Cardiac septum (tissue), 1 donor: ENCODE measurements around the gene SCYL1. TPM values are rescaled to one million over a fixed set of nuclear protein-coding genes. Genes with fewer than 3 reads are reported as not detected.
A peak's percentile ranks its signal among the peaks of the same experiment; 100 is the strongest.

Experiments
- DNase-seq: peaks from one replicate; pipeline ENCODE4 v3.0.0-alpha.2; 2020; ENCODE audit warnings: low spot score
- intact Hi-C: fragments of 100-400 bp; cut with DNase I; formaldehyde crosslinking; loops from one replicate; pipeline ENCODE4 v1.14.0; 2022
- total RNA-seq: library from RNA; stranded (reverse); fragmentation: NEBNext Ultra II Directional; extraction: Animal tissue kit (Norgen Biotek cat#: 25700); gene quantifications from one replicate; pipeline ENCODE4 v1.2.1, GENCODE V29; 2021
- donor health status: DM: no; HTN: no; CAD: no.

Gene SCYL1
- total RNA-seq, 1 donor from 2014 or later, result 60.2 TPM

DNA sequence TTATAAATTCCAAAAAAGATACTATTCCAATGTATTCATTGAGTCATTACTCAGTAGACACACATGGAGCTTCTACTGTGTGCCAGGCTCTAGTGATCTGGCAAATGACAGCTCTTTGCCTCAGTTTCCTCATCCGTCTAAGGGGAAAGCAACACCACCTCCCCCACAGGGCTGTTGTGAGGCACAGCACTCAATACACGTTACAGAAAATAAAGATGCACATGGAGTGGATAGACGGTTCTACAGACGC, 32.6 kb upstream of the SCYL1 start:
- intact Hi-C loops, result loop anchor here (2.0 kb wide), 1 partner anchor 16 kb away; no protein-coding TSS in a partner anchor

DNA sequence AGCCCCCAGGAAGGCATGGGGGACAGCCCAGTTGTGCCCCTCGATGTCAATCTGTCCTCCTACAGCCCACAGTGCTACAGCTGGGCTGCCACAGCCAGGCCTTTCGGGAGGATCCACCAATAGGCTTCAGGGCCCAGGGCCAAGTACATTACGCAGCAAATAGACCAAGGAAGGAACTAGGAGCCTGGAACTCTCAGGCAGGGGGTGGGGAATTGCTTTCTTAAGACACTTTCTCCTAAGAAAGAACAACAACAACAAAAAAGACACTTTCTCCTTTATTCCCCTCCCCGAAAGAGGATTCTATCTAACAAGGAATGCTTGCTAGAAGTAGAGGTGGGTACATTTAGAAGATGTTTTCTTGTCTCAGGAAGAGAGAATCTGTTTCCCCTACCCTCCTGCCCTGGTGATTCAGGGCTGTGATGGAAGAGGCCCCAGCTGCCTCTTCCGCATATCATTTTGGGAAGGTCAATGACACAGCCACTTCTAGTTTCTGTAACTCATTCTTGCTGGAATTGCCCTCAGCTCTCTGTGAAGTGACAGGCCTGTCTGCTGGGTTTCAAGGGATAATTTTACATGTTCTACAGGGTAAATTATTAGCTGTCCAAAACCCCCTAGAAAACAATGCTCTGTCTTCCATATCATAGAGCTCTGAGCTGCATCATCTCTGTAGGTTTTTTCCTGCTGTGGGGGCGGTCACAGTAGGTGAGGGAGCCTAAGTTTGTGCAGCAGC, 32.1 kb upstream of the SCYL1 start:
- DNase-seq, result peak; percentile 94
- intact Hi-C loops, result loop anchor here (2.0 kb wide), 1 partner anchor 16 kb away; no protein-coding TSS in a partner anchor

More for the DNA sequence above, 32.6 kb upstream of the SCYL1 start:
- DNase-seq, result no peak

DNA sequence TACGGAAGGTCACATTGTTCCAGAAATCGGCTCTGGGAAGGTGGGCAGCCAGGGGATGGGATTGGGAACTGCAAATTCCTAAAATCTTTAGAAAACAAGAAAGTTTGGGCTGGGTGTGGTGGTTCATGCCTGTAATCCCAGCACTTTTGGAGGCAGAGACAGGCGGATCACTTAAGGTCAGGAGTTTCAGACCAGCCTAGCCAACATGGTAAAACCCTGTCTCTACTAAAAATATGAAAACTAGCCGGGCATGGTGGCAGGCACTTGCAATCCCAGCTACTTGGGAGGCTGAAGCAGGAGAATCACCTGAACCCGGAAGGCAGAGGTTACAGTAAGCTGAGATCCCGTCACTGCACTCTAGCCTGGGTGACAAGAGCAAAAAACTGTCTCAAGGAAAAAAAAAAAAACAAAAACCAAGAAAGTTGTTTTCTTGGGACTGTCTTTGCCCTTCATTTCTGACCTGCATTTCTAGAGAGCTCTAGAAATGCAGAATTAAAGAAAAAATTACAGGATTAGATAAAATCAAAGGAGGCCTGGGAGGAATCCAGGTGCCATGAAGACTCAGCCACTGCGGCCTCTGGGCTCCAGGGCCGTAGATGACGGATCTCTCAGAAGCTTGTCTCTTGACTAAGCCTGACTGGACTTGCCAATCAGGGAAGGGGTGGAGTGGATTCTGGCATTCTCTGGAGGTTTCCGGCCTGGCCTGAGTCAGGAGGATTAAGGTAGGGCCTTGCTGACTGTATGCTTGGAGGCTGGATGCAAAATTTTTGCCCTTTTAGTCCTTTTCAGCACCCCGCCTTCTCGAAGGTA, 31.3 kb upstream of the SCYL1 start:
- intact Hi-C loops, result loop anchor here (2.0 kb wide), 1 partner anchor 17 kb away; no protein-coding TSS in a partner anchor
- peak; percentile 94 for DNase-seq

DNA sequence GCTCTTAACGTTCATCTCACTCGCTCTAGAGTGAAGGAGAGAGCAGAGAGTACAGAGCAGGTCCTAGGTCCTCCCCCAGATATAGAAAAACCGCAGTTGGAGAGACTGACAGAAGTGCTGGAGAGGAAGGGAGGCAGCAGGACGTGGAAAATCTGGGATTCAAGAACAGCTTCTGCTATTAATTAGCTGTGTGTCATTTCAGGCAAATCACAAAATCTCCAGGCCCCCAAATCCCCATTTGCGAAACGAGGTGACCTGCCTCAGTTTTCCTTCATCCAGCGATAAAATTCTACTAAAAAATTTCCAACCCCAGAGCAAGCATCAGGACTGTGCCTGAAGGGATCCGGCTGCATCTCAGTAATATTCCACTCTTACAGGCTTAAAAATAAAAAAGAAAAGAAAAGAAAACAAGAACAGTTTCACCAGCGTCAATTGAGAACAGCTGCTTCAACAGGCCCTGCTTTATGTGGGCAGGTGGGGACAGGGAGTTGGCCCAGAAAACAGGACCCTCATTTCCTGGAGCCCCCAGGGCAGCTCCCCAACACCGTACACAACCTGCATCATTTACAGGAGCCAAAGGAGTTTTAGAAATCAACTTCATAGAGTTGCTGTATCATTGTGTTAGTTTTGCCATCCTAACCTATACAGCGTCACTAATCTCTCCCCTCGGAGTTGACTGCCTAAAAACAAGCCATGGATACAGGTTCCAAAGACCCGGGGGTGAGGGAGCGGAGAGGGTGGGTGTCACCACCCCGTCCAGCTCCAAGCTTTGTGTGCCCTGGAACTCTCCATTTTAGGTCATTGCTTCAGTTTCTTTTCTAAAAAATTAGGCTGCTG, 28.4 kb upstream of the SCYL1 start:
- DNase-seq, result no peak
- intact Hi-C loops, result loop anchor here (1.0 kb wide), 2 partner anchors 24 to 74 kb away; partner anchors contain the start of gene NEAT1

DNA sequence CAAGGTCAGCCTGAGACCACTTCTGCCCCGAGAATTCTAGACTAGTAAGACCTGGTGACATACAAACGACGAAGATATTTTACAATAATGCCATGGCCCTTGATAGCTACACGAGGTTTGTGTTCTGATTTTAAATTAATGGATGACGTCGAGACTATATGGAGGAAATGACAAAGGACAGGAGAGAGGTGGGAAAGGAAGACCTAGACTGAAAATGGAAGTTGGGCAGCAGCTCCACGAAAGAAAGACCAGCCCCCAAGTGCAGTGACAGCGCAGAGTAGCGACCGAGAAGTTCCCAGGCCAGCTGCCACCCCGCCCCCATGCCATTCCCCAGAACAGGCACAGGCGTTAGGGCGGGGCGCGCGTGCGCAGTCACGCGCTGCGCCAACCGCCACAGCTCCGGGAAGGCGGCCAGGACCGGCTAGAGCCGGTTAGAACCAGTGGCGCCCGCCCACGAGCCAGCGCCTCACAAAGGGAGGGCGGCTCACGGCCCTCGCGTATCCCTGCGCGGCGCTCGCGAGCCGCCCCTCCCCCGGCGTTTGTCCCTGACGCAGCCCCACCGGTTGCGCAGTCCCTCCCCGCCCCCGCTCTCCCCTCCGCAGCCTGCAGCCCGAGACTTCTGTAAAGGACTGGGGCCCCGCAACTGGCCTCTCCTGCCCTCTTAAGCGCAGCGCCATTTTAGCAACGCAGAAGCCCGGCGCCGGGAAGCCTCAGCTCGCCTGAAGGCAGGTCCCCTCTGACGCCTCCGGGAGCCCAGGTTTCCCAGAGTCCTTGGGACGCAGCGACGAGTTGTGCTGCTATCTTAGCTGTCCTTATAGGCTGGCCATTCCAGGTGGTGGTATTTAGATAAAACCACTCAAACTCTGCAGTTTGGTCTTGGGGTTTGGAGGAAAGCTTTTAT, 27.5 kb upstream of the SCYL1 start:
- intact Hi-C loops, result loop anchor here (1.0 kb wide), 2 partner anchors 25 to 75 kb away; partner anchors contain the start of gene NEAT1
- DNase-seq, result peak; percentile 99

DNA sequence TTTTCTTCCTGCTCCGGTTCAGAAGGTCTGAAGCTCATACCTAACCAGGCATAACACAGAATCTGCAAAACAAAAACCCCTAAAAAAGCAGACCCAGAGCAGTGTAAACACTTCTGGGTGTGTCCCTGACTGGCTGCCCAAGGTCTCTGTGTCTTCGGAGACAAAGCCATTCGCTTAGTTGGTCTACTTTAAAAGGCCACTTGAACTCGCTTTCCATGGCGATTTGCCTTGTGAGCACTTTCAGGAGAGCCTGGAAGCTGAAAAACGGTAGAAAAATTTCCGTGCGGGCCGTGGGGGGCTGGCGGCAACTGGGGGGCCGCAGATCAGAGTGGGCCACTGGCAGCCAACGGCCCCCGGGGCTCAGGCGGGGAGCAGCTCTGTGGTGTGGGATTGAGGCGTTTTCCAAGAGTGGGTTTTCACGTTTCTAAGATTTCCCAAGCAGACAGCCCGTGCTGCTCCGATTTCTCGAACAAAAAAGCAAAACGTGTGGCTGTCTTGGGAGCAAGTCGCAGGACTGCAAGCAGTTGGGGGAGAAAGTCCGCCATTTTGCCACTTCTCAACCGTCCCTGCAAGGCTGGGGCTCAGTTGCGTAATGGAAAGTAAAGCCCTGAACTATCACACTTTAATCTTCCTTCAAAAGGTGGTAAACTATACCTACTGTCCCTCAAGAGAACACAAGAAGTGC, 26.7 kb upstream of the SCYL1 start:
- intact Hi-C loops, result no loop called here
- no peak for DNase-seq

DNA sequence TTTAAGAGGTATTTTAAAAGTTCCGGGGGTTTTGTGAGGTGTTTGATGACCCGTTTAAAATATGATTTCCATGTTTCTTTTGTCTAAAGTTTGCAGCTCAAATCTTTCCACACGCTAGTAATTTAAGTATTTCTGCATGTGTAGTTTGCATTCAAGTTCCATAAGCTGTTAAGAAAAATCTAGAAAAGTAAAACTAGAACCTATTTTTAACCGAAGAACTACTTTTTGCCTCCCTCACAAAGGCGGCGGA, 26.2 kb upstream of the SCYL1 start:
- no peak for DNase-seq
- intact Hi-C loops, result no loop called here

DNA sequence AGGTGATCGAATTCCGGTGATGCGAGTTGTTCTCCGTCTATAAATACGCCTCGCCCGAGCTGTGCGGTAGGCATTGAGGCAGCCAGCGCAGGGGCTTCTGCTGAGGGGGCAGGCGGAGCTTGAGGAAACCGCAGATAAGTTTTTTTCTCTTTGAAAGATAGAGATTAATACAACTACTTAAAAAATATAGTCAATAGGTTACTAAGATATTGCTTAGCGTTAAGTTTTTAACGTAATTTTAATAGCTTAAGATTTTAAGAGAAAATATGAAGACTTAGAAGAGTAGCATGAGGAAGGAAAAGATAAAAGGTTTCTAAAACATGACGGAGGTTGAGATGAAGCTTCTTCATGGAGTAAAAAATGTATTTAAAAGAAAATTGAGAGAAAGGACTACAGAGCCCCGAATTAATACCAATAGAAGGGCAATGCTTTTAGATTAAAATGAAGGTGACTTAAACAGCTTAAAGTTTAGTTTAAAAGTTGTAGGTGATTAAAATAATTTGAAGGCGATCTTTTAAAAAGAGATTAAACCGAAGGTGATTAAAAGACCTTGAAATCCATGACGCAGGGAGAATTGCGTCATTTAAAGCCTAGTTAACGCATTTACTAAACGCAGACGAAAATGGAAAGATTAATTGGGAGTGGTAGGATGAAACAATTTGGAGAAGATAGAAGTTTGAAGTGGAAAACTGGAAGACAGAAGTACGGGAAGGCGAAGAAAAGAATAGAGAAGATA, 25.7 kb upstream of the SCYL1 start, which contains the start of gene MALAT1:
MALAT1 (plus strand) TSS at position 69 of the 736 bp plus-strand sequence.
- DNase-seq, result peak; percentile 98
- intact Hi-C loops, result no loop called here

DNA sequence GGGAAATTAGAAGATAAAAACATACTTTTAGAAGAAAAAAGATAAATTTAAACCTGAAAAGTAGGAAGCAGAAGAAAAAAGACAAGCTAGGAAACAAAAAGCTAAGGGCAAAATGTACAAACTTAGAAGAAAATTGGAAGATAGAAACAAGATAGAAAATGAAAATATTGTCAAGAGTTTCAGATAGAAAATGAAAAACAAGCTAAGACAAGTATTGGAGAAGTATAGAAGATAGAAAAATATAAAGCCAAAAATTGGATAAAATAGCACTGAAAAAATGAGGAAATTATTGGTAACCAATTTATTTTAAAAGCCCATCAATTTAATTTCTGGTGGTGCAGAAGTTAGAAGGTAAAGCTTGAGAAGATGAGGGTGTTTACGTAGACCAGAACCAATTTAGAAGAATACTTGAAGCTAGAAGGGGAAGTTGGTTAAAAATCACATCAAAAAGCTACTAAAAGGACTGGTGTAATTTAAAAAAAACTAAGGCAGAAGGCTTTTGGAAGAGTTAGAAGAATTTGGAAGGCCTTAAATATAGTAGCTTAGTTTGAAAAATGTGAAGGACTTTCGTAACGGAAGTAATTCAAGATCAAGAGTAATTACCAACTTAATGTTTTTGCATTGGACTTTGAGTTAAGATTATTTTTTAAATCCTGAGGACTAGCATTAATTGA, 25.0 kb upstream of the SCYL1 start:
- intact Hi-C loops, result no loop called here
- DNase-seq, result no peak

DNA sequence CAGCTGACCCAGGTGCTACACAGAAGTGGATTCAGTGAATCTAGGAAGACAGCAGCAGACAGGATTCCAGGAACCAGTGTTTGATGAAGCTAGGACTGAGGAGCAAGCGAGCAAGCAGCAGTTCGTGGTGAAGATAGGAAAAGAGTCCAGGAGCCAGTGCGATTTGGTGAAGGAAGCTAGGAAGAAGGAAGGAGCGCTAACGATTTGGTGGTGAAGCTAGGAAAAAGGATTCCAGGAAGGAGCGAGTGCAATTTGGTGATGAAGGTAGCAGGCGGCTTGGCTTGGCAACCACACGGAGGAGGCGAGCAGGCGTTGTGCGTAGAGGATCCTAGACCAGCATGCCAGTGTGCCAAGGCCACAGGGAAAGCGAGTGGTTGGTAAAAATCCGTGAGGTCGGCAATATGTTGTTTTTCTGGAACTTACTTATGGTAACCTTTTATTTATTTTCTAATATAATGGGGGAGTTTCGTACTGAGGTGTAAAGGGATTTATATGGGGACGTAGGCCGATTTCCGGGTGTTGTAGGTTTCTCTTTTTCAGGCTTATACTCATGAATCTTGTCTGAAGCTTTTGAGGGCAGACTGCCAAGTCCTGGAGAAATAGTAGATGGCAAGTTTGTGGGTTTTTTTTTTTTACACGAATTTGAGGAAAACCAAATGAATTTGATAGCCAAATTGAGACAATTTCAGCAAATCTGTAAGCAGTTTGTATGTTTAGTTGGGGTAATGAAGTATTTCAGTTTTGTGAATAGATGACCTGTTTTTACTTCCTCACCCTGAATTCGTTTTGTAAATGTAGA, 24.3 kb upstream of the SCYL1 start:
- peak; percentile 81 for DNase-seq
- intact Hi-C loops, result no loop called here

DNA sequence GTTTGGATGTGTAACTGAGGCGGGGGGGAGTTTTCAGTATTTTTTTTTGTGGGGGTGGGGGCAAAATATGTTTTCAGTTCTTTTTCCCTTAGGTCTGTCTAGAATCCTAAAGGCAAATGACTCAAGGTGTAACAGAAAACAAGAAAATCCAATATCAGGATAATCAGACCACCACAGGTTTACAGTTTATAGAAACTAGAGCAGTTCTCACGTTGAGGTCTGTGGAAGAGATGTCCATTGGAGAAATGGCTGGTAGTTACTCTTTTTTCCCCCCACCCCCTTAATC, 23.8 kb upstream of the SCYL1 start:
- DNase-seq, result no peak
- intact Hi-C loops, result no loop called here

DNA sequence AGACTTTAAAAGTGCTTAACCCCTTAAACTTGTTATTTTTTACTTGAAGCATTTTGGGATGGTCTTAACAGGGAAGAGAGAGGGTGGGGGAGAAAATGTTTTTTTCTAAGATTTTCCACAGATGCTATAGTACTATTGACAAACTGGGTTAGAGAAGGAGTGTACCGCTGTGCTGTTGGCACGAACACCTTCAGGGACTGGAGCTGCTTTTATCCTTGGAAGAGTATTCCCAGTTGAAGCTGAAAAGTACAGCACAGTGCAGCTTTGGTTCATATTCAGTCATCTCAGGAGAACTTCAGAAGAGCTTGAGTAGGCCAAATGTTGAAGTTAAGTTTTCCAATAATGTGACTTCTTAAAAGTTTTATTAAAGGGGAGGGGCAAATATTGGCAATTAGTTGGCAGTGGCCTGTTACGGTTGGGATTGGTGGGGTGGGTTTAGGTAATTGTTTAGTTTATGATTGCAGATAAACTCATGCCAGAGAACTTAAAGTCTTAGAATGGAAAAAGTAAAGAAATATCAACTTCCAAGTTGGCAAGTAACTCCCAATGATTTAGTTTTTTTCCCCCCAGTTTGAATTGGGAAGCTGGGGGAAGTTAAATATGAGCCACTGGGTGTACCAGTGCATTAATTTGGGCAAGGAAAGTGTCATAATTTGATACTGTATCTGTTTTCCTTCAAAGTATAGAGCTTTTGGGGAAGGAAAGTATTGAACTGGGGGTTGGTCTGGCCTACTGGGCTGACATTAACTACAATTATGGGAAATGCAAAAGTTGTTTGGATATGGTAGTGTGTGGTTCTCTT, 23.2 kb upstream of the SCYL1 start:
- peak; percentile 43 for DNase-seq
- intact Hi-C loops, result no loop called here

DNA sequence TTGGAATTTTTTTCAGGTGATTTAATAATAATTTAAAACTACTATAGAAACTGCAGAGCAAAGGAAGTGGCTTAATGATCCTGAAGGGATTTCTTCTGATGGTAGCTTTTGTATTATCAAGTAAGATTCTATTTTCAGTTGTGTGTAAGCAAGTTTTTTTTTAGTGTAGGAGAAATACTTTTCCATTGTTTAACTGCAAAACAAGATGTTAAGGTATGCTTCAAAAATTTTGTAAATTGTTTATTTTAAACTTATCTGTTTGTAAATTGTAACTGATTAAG, 22.7 kb upstream of the SCYL1 start:
- DNase-seq, result no peak
- intact Hi-C loops, result no loop called here

DNA sequence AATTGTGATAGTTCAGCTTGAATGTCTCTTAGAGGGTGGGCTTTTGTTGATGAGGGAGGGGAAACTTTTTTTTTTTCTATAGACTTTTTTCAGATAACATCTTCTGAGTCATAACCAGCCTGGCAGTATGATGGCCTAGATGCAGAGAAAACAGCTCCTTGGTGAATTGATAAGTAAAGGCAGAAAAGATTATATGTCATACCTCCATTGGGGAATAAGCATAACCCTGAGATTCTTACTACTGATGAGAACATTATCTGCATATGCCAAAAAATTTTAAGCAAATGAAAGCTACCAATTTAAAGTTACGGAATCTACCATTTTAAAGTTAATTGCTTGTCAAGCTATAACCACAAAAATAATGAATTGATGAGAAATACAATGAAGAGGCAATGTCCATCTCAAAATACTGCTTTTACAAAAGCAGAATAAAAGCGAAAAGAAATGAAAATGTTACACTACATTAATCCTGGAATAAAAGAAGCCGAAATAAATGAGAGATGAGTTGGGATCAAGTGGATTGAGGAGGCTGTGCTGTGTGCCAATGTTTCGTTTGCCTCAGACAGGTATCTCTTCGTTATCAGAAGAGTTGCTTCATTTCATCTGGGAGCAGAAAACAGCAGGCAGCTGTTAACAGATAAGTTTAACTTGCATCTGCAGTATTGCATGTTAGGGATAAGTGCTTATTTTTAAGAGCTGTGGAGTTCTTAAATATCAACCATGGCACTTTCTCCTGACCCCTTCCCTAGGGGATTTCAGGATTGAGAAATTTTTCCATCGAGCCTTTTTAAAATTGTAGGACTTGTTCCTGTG, 22.1 kb upstream of the SCYL1 start:
- no peak for DNase-seq
- intact Hi-C loops, result no loop called here

DNA sequence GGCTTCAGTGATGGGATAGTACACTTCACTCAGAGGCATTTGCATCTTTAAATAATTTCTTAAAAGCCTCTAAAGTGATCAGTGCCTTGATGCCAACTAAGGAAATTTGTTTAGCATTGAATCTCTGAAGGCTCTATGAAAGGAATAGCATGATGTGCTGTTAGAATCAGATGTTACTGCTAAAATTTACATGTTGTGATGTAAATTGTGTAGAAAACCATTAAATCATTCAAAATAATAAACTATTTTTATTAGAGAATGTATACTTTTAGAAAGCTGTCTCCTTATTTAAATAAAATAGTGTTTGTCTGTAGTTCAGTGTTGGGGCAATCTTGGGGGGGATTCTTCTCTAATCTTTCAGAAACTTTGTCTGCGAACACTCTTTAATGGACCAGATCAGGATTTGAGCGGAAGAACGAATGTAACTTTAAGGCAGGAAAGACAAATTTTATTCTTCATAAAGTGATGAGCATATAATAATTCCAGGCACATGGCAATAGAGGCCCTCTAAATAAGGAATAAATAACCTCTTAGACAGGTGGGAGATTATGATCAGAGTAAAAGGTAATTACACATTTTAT, 21.4 kb upstream of the SCYL1 start:
- DNase-seq, result no peak
- intact Hi-C loops, result no loop called here
